H1 (cell line): ENCODE results near the gene IGSF9B. TPM values are rescaled to one million over a fixed set of nuclear protein-coding genes. Genes with fewer than 3 reads are reported as not detected.
A peak's percentile ranks its signal among the peaks of the same experiment; 100 is the strongest.

Experiments
- CTCF ChIA-PET: fragments of 300-600 bp; sonication (Branson Sonifier 250); formaldehyde crosslinking; loops from one replicate; lab custom pipeline; 2021; ENCODE audit not compliant: partially characterized antibody; lab: Charles Lee
- POLR2A ChIA-PET: fragments of 300-600 bp; sonication (Branson Sonifier 250); formaldehyde crosslinking; loops from one replicate; lab custom pipeline; 2021; ENCODE audit warnings: inconsistent platforms; ENCODE audit not compliant: partially characterized antibody; lab: Charles Lee
- DNase-seq, 2 experiments: peaks; one replicate each; pipeline versions ENCODE4 v3.0.0 to v3.0.0-alpha.2; 2010 to 2022; ENCODE audit warnings: low spot score in 2 of 2, low read depth in 1 of 2, mixed read lengths in 1 of 2
- FAIRE-seq: peaks from 2 replicates; lab custom pipeline; 2011; peaks lifted over from hg19 to GRCh38; lab: Jason Lieb, UNC
- H2AFZ ChIP-seq: 2 replicates; pipeline ENCODE4 v1.8.1; 2012; ENCODE audit warnings: low read length, inconsistent platforms
- H2AK5ac ChIP-seq: 2 replicates; pipeline ENCODE4 v1.6.1; 2013; ENCODE audit warnings: low read depth, low read length
- H2BK120ac ChIP-seq: replicated peaks from 2 replicates; pipeline ENCODE3; 2013; ENCODE audit warnings: low read depth, low read length, inconsistent platforms
- H2BK12ac ChIP-seq: 2 replicates; pipeline ENCODE4 v1.6.1; 2013; ENCODE audit warnings: low read depth, low read length
- H2BK15ac ChIP-seq: 2 replicates; pipeline ENCODE4 v1.6.1; 2013; ENCODE audit warnings: low read length
- H2BK20ac ChIP-seq: 2 replicates; pipeline ENCODE4 v1.6.1; 2013; ENCODE audit warnings: low read length
- H2BK5ac ChIP-seq: 2 replicates; pipeline ENCODE4 v1.6.1; 2013; ENCODE audit warnings: low read depth, low read length
- H3K14ac ChIP-seq: 2 replicates; pipeline ENCODE4 v1.6.1; 2013; ENCODE audit warnings: inconsistent platforms; ENCODE audit not compliant: insufficient read length
- H3K18ac ChIP-seq: 2 replicates; pipeline ENCODE4 v1.6.1; 2013; ENCODE audit warnings: low read length; ENCODE audit errors: extremely low read depth
- H3K23ac ChIP-seq: 2 replicates; pipeline ENCODE4 v1.6.1; 2013; ENCODE audit warnings: inconsistent platforms; ENCODE audit not compliant: insufficient read length
- H3K23me2 ChIP-seq: 2 replicates; pipeline ENCODE4 v1.6.1; 2013; ENCODE audit warnings: low read depth, low read length
- H3K27ac ChIP-seq: 2 replicates; pipeline ENCODE4 v1.6.1; 2011; ENCODE audit warnings: low read depth, low read length, inconsistent platforms
- H3K27me3 ChIP-seq, 4 experiments: replicated peaks in 1 of 4; 1 replicate in 1 of 4; 2 replicates in 3 of 4; pipeline versions ENCODE4 v1.6.1 to v1.8.1; 2011 to 2013; ENCODE audit warnings: low read length in 3 of 4, mild to moderate bottlenecking in 3 of 4, inconsistent platforms in 2 of 4, mixed read lengths in 2 of 4, moderate library complexity in 1 of 4; ENCODE audit not compliant: control insufficient read depth in 3 of 4, insufficient read depth in 3 of 4; ENCODE audit errors: extremely low read depth in 1 of 4
- H3K36me3 ChIP-seq, 4 experiments: 2 replicates each; pipeline versions ENCODE4 v1.6.1 to v1.8.1; 2011 to 2013; ENCODE audit warnings: mild to moderate bottlenecking in 4 of 4, low read length in 3 of 4, moderate library complexity in 2 of 4, control low read depth in 1 of 4, inconsistent platforms in 1 of 4; ENCODE audit not compliant: insufficient read depth in 4 of 4, control insufficient read depth in 2 of 4
- H3K4ac ChIP-seq: replicated peaks from 2 replicates; pipeline ENCODE3; 2013; ENCODE audit warnings: low read length, low read depth, mixed read lengths, inconsistent platforms; ENCODE audit not compliant: insufficient read length
- H3K4me1 ChIP-seq, 4 experiments: replicated peaks in 1 of 4; 1 replicate in 1 of 4; 2 replicates in 3 of 4; pipeline versions ENCODE4 v1.6.1 to v1.8.1; 2011 to 2013; ENCODE audit warnings: low read length in 3 of 4, inconsistent platforms in 2 of 4, mixed read lengths in 1 of 4; ENCODE audit not compliant: insufficient read depth in 4 of 4, control insufficient read depth in 3 of 4
- H3K4me2 ChIP-seq, 2 experiments: 2 replicates each; pipeline versions ENCODE4 v1.6.1 to v1.8.1; 2011 to 2013; ENCODE audit warnings: low read depth in 2 of 2, low read length in 2 of 2, control low read depth in 1 of 2, inconsistent platforms in 1 of 2, mild to moderate bottlenecking in 1 of 2; ENCODE audit not compliant: insufficient read depth in 1 of 2
- H3K4me3 ChIP-seq, 4 experiments: fragments of 200-600, 300-600 bp in 1 of 4; sonication (generic), shearing (Covaris generic), sonication (Bioruptor Twin) in 1 of 4; 2 replicates each; pipeline versions ENCODE4 v1.5.1 to v1.8.1; 2011 to 2016; ENCODE audit warnings: low read length in 4 of 4, low read depth in 3 of 4, control low read depth in 2 of 4, inconsistent platforms in 2 of 4, mild to moderate bottlenecking in 2 of 4, mixed read lengths in 1 of 4, moderate library complexity in 1 of 4; ENCODE audit not compliant: insufficient read depth in 2 of 4; ENCODE audit errors: extremely low read depth in 1 of 4
- H3K56ac ChIP-seq: replicated peaks from 2 replicates; pipeline ENCODE3; 2013; ENCODE audit warnings: low read depth, mild to moderate bottlenecking, mixed read lengths, low read length, inconsistent platforms; ENCODE audit not compliant: insufficient read length
- H3K79me1 ChIP-seq: 2 replicates; pipeline ENCODE4 v1.6.1; 2013; ENCODE audit warnings: low read depth, low read length, control low read depth
- H3K79me2 ChIP-seq, 2 experiments: 2 replicates each; pipeline versions ENCODE4 v1.6.1 to v1.8.1; 2012 to 2013; ENCODE audit warnings: low read length in 2 of 2, mild to moderate bottlenecking in 2 of 2, inconsistent platforms in 1 of 2; ENCODE audit not compliant: insufficient read depth in 2 of 2, control insufficient read depth in 1 of 2
- H3K9ac ChIP-seq, 4 experiments: replicated peaks in 1 of 4; 1 replicate in 1 of 4; 2 replicates in 3 of 4; pipeline versions ENCODE4 v1.6.1 to v1.8.1; 2011 to 2013; ENCODE audit warnings: low read depth in 3 of 4, low read length in 3 of 4, control low read depth in 2 of 4, mild to moderate bottlenecking in 2 of 4, moderate library complexity in 2 of 4, inconsistent platforms in 1 of 4; ENCODE audit errors: extremely low read depth in 1 of 4
- H3K9me3 ChIP-seq, 2 experiments: 2 replicates each; pipeline versions ENCODE4 v1.6.1 to v1.8.1; 2012 to 2013; ENCODE audit warnings: mild to moderate bottlenecking in 2 of 2, moderate library complexity in 2 of 2, control low read depth in 1 of 2, inconsistent platforms in 1 of 2, low read depth in 1 of 2, low read length in 1 of 2, mixed read lengths in 1 of 2; ENCODE audit not compliant: insufficient read depth in 2 of 2
- H4K20me1 ChIP-seq, 2 experiments: replicated peaks in 1 of 2; 2 replicates each; pipeline versions ENCODE3 to v1.8.1; 2011 to 2013; ENCODE audit warnings: inconsistent platforms in 2 of 2, low read length in 2 of 2, mild to moderate bottlenecking in 1 of 2; ENCODE audit not compliant: insufficient read depth in 2 of 2, control insufficient read depth in 1 of 2
- H4K5ac ChIP-seq: 2 replicates; pipeline ENCODE4 v1.6.1; 2013; ENCODE audit warnings: low read length, low read depth, mixed read lengths, inconsistent platforms; ENCODE audit not compliant: insufficient read length
- H4K8ac ChIP-seq: 2 replicates; pipeline ENCODE4 v1.8.0; 2013; ENCODE audit warnings: mild to moderate bottlenecking, moderate library complexity, low read length, inconsistent platforms; ENCODE audit not compliant: insufficient read depth; ENCODE audit errors: extremely low read depth
- H4K91ac ChIP-seq: replicated peaks from 2 replicates; pipeline ENCODE3; 2013; ENCODE audit warnings: low read length, mixed read lengths, inconsistent platforms; ENCODE audit not compliant: insufficient read length
- GABPA ChIP-seq: IDR thresholded peaks from 2 replicates; pipeline ENCODE4 v1.6.1; 2011; ENCODE audit warnings: mild to moderate bottlenecking, low read length, moderate library complexity, borderline replicate concordance; ENCODE audit not compliant: insufficient read depth
- JUND ChIP-seq: IDR thresholded peaks from 2 replicates; pipeline ENCODE4 v1.6.1; 2011; ENCODE audit warnings: mild to moderate bottlenecking, improper control_type of control experiment, low read length
- SIN3A ChIP-seq, 2 experiments: IDR thresholded peaks in 1 of 2; conservative IDR thresholded peaks in 1 of 2; 2 replicates each; pipeline ENCODE4 v1.6.1; 2011 to 2012; ENCODE audit warnings: low read length in 2 of 2, improper control_type of control experiment in 1 of 2, low read depth in 1 of 2, mild to moderate bottlenecking in 1 of 2
- WGBS, 2 experiments: shearing (Covaris generic) in 1 of 2; methylation state at CpG; one replicate each; pipeline versions ENCODE4 v1.1.6 to v1.1.7; 2013 to 2015; ENCODE audit warnings: low lambda C conversion rate in 2 of 2, mixed read lengths in 2 of 2, inconsistent platforms in 1 of 2, low coverage in 1 of 2, missing lambda C conversion rate in 1 of 2; ENCODE audit not compliant: insufficient replicate concordance in 2 of 2, insufficient coverage in 1 of 2, insufficient read length in 1 of 2; ENCODE audit errors: extremely low coverage in 1 of 2, missing lambda C conversion rate in 1 of 2; 5-methylcytosine and 5-hydroxymethylcytosine counted together
- polyA plus RNA-seq, 7 experiments: library from polyadenylated mRNA; depleted of rRNA in 3 of 7; stranded (reverse) in 5 of 7; unstranded in 2 of 7; fragments of >200 nt in 5 of 7; fragments of 200-250 nt in 2 of 7; gene quantifications; 1 replicate in 5 of 7; 2 replicates in 1 of 7; 4 replicates in 1 of 7; pipeline versions ENCODE4 v1.2.1 to v1.2.3, GENCODE V29; 2011 to 2013; ENCODE audit warnings: missing spikeins in 2 of 7, mixed read lengths in 2 of 7
- total RNA-seq: library from RNA; stranded (reverse); fragmentation: NEBNext Ultra II Directional; extraction: Animal tissue kit (Norgen Biotek cat#: 25700); gene quantifications from 2 replicates; pipeline ENCODE4 v1.2.1, GENCODE V29; 2021

The IGSF9B gene
- total and polyA plus RNA-seq, 2 of the 8 experiments (the other 6 are each of a cell fraction or from before 2014, with no cell fraction given), result 16.5 to 49.2 TPM

DNA sequence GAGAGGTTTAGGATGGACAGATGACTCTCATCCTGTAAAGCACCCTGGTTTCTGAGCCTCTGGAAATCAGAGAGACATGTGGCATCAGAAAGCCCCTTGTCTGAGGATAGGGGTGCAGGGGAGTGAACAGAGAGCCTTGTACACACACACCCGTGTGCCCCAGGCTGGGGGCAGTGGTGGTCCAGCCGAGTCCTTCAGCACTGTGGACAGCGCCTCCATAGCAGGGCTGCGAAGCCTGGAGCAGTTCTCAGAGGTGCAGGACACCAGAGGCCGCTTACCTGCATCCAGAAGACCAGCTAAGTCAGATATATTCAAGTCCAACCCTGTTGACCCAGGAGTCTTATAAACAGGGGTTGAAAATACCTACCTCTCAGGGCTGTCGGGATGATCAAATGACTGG lies 11.5 kb upstream of the IGSF9B start:
- WGBS, 2 experiments, result 79% methylated on average over 6 of the region's 6 CpGs; no CpG with 5 or more reads in 1 of the 2 experiments
- no peak overlapping the region for H3K4me3 ChIP-seq
- H2BK120ac ChIP-seq, result no peak overlapping the region
- no peaks in the 10 kb centered on the region for H3K79me1 ChIP-seq
- no peaks in the 10 kb centered on the region for H3K9me3 ChIP-seq
- H2BK12ac ChIP-seq, result no peak overlapping the region
- H4K91ac ChIP-seq, result no peak overlapping the region
- H2BK15ac ChIP-seq, result no peak overlapping the region
- H3K23ac ChIP-seq, result no peak overlapping the region
- H4K5ac ChIP-seq, result no peak overlapping the region
- FAIRE-seq, result no peak
- H3K36me3 ChIP-seq, result no peaks in the 10 kb centered on the region
- no peaks in the 10 kb centered on the region for H3K79me2 ChIP-seq
- H3K14ac ChIP-seq, result no peak overlapping the region
- no peaks in the 10 kb centered on the region for H3K23me2 ChIP-seq
- H3K4me1 ChIP-seq, result peaks cover 0 to 4% (median 0%) of the 10 kb centered on the region in 4 experiments; a peak in 2 of 7 replicates
- H3K4ac ChIP-seq, result no peak overlapping the region
- ChIA-PET POLR2A (no interaction called here), CTCF (interaction anchor here (0.6 to 2.8 kb wide), 11 partner anchors 11 to 167 kb away, joined by 3 to 11 read pairs (median 3); no protein-coding TSS in a partner anchor)
- H2BK20ac ChIP-seq, result no peak overlapping the region
- no peak overlapping the region for H2AFZ ChIP-seq
- H4K8ac ChIP-seq, result no peak overlapping the region
- H3K27ac ChIP-seq, result no peak overlapping the region
- H3K27me3 ChIP-seq, result peaks cover 0 to 9% (median 4%) of the 10 kb centered on the region in 4 experiments; a peak in 5 of 7 replicates
- DNase-seq, result peak in 1 of 2 experiments; percentile 71
- peaks cover 0 to 3% of the 10 kb centered on the region in 2 experiments for H4K20me1 ChIP-seq
- H2AK5ac ChIP-seq, result peak overlapping the region; percentile 86; the same call in 1 of the 2 replicates
- TF ChIP-seq GABPA (0 out of 2 replicates have a peak, but pooled peaks have one; percentile 33), SIN3A (conservative IDR thresholded peaks at IDR 0.05 in 1 of 2, IDR thresholded peaks at IDR 0.05 in 1 of 2; ENCODE audit: low read depth in 1 of 2, low read length in 2 of 2) (0 out of 4 replicates have a peak, but pooled peaks have one; percentile 35 to 58), JUND (no peak)
- H2BK5ac ChIP-seq, result no peak overlapping the region
- no peak overlapping the region for H3K56ac ChIP-seq
- no peak overlapping the region for H3K9ac ChIP-seq
- H3K4me2 ChIP-seq, result no peak overlapping the region; a peak in 1 of 4 replicates
- H3K18ac ChIP-seq, result no peak overlapping the region
